Measurements from ENCODE around the gene CANX. TPM values are rescaled to one million over a fixed set of nuclear protein-coding genes. Genes with fewer than 3 reads are reported as not detected.

Gene CANX
- total and polyA plus RNA-seq, 9 of the 15 experiments (the other 6 are each of a cell fraction or from before 2014, with no cell fraction given): 155 to 893 (median 589) TPM

GRCh38 chr5:179697993-179698934, 503 bp upstream of the CANX start (continued):
- TF ChIP-seq FOXP4 (CRISPR knock-in tag; IDR thresholded peaks at IDR 0.05; ENCODE audit: borderline replicate concordance): no peak; the same call in 1 of the 2 replicates
- TF ChIP-seq NEUROD1 (IDR thresholded peaks at IDR 0.05; ENCODE audit: borderline replicate concordance, low read depth, low read length, partially characterized antibody): peak; percentile 96
- TF ChIP-seq GTF2A2 (tag; IDR thresholded peaks at IDR 0.05): no peak
- peak in 1 of 2 experiments; percentile 85; a peak in 3 of 4 replicates for TF ChIP-seq MNT (conservative IDR thresholded peaks at IDR 0.05)
- no peak; the same call in none of the 2 replicates for TF ChIP-seq ZFX (CRISPR knock-in tag; IDR thresholded peaks at IDR 0.05)
- 0 out of 2 replicates have a peak, but pooled peaks have one; percentile 53 for TF ChIP-seq NR4A1 (CRISPR knock-in tag; IDR thresholded peaks at IDR 0.05)
- TF ChIP-seq NR4A1 (tag; IDR thresholded peaks at IDR 0.05): no peak
- TF ChIP-seq CEBPZ (IDR thresholded peaks at IDR 0.05; ENCODE audit: borderline replicate concordance, low read depth, low read length): peak; percentile 93
- 0 out of 2 replicates have a peak, but pooled peaks have one; percentile 36 for TF ChIP-seq HDAC8 (tag; IDR thresholded peaks at IDR 0.05)
- TF ChIP-seq NR2F6 (CRISPR knock-in tag; IDR thresholded peaks at IDR 0.05): no peak
- TF ChIP-seq KAT7 (CRISPR knock-in tag; IDR thresholded peaks at IDR 0.05; ENCODE audit: borderline replicate concordance): no peak
- TF ChIP-seq MEIS2 (IDR thresholded peaks at IDR 0.05; ENCODE audit: partially characterized antibody): no peak
- TF ChIP-seq ZNF717 (CRISPR knock-in tag; IDR thresholded peaks at IDR 0.05): no peak
- no peak for TF ChIP-seq EWSR1 (IDR thresholded peaks at IDR 0.05; ENCODE audit: borderline replicate concordance, low read depth, partially characterized antibody)
- no peak for TF ChIP-seq PHF21A (IDR thresholded peaks at IDR 0.05; ENCODE audit: borderline replicate concordance, low read depth)
- TF ChIP-seq ZNF830 (CRISPR knock-in tag; IDR thresholded peaks at IDR 0.05): 0 out of 2 replicates have a peak, but pooled peaks have one; percentile 36
- TF ChIP-seq ZSCAN29 (IDR thresholded peaks at IDR 0.05): no peak
- no peak for TF ChIP-seq RBM14 (IDR thresholded peaks at IDR 0.05; ENCODE audit: borderline replicate concordance, insufficient read depth, low read depth, low read length)
- no peak for TF ChIP-seq ELK1 (CRISPR knock-in tag; IDR thresholded peaks at IDR 0.05)
